ENCODE measurements around the gene TRAPPC5.

DNA sequence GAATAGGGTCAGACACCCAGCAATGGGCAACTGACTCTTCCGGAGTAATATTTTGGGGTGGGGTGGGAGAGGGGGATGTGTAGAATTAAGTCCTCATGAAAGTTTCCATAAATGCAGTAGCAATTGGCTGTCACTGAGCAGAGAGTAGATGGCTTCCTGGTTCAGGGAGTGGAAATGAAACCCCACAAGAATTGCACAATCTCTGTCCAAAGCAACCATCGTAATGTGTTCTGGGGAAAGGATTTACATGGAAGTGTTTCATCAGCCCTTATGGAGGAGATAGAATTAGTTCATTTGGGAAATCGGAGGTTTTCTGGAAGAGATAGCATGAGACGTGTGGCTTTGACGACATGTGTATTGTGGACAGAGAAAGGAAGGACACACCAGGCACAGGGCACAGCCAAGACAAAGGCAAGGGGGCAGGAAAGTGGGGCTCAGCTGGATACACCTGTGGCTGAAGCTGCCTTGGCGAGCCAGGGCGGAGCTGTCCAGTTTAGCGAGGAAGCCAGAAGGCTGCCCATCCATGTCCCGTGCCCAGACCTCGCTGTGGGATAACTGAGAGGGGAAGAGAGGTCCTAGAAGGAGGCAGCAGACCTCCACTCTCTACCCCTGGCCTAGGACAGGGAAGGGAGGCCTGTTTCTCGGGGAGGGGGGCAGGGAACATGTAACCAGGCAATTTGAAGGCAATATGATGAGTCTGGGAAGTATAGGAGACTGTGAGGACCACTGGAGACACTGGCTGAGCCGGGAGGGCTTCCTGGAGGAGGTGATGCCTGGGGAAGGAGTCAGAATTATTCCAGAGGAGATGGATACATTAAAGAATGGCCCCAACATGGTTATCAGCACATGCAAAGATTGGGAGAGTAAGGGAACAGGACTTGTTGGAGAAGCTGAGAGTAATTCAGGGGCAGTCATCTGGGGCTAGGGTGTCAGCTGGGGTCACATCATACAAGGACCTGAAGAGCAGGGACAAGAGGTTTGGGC lies 53.9 kb downstream of the TRAPPC5 start:
- TF ChIP-seq, protein P1, sequence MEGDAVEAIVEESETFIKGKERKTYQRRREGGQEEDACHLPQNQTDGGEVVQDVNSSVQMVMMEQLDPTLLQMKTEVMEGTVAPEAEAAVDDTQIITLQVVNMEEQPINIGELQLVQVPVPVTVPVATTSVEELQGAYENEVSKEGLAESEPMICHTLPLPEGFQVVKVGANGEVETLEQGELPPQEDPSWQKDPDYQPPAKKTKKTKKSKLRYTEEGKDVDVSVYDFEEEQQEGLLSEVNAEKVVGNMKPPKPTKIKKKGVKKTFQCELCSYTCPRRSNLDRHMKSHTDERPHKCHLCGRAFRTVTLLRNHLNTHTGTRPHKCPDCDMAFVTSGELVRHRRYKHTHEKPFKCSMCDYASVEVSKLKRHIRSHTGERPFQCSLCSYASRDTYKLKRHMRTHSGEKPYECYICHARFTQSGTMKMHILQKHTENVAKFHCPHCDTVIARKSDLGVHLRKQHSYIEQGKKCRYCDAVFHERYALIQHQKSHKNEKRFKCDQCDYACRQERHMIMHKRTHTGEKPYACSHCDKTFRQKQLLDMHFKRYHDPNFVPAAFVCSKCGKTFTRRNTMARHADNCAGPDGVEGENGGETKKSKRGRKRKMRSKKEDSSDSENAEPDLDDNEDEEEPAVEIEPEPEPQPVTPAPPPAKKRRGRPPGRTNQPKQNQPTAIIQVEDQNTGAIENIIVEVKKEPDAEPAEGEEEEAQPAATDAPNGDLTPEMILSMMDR (conservative IDR thresholded peaks at IDR 0.05) = no peak
- no peak for TF ChIP-seq ZFX (IDR thresholded peaks at IDR 0.05)
